Tibial nerve (tissue), 4 donors: ENCODE data around the gene TBC1D10B. TPM values are rescaled to one million over a fixed set of nuclear protein-coding genes. Genes with fewer than 3 reads are reported as not detected.
A peak's percentile ranks its signal among the peaks of the same experiment; 100 is the strongest.
"Not testable (repeated sequence)": the region's sequence is repeated elsewhere in the genome, so short reads cannot be mapped to it uniquely, and the experiment has no call there.

Source experiments
- DNase-seq, 2 donors: peaks; one replicate each; pipeline ENCODE4 v3.0.0-alpha.2; 2019; ENCODE audit warnings: low spot score in 2 of 2
- H3K27ac ChIP-seq, 4 donors: fragments of 200-600 bp; sonication (generic) in 3 of 4; one replicate each; pipeline ENCODE4 v1.5.1; 2017 to 2019; ENCODE audit warnings: mild to moderate bottlenecking in 1 of 4
- H3K27me3 ChIP-seq, 2 donors: fragments of 200-600 bp; sonication (generic) in 1 of 2; one replicate each; pipeline versions ENCODE4 v1.5.1 to v1.6.0; 2017 to 2019
- H3K36me3 ChIP-seq, 3 donors: fragments of 200-600 bp; sonication (generic); one replicate each; pipeline ENCODE4 v1.5.1; 2018 to 2019
- H3K4me1 ChIP-seq, 4 donors: fragments of 200-600 bp; sonication (generic) in 3 of 4; one replicate each; pipeline ENCODE4 v1.5.1; 2017 to 2019
- H3K4me3 ChIP-seq, 4 donors: fragments of 200-600 bp; sonication (generic) in 3 of 4; one replicate each; pipeline ENCODE4 v1.5.1; 2017 to 2019; ENCODE audit warnings: mild to moderate bottlenecking in 1 of 4, moderate library complexity in 1 of 4
- H3K9me3 ChIP-seq, 4 donors: fragments of 200-600 bp; sonication (generic) in 3 of 4; one replicate each; pipeline ENCODE4 v1.5.1; 2017 to 2019
- EP300 ChIP-seq, 2 donors: sonication (generic); formaldehyde crosslinking; IDR thresholded peaks; one replicate each; pipeline ENCODE4 v1.6.1; 2017; ENCODE audit warnings: antibody characterized with exemption in 2 of 2, mild to moderate bottlenecking in 1 of 2
- POLR2A ChIP-seq, 2 donors: fragments of 450-650 bp; IDR thresholded peaks; one replicate each; pipeline ENCODE4 v1.6.1; 2017; ENCODE audit warnings: antibody characterized with exemption in 2 of 2, mild to moderate bottlenecking in 2 of 2, moderate library complexity in 2 of 2
- WGBS, 2 donors: methylation state at CpG; one replicate each; pipeline ENCODE4 v1.1.5; 2018; 5-methylcytosine and 5-hydroxymethylcytosine counted together
- small RNA-seq: library from RNA; depleted of rRNA; stranded (forward); fragments of <200 nt; gene quantifications from one replicate; pipeline ENCODE3, GENCODE V24; 2016
- total RNA-seq, 4 donors: library from RNA; depleted of rRNA; stranded (reverse); fragments of >200 nt; gene quantifications; one replicate each; pipeline ENCODE4 v1.1.0, GENCODE V29; 2016
- TF ChIP-seq, protein P1 (sequence below), 5 experiments: fragments of 200-600 bp in 3 of 5; fragments of 450-650 bp in 2 of 5; sonication (generic) in 3 of 5; IDR thresholded peaks; one replicate each; pipeline ENCODE4 v1.5.1; 2016 to 2019; ENCODE audit warnings: antibody characterized with exemption in 5 of 5, mild to moderate bottlenecking in 3 of 5, moderate library complexity in 2 of 5

The TBC1D10B gene
- total RNA-seq, 4 donors from 2014 or later: 25.6 to 52.2 (median 31.1) TPM

DNA sequence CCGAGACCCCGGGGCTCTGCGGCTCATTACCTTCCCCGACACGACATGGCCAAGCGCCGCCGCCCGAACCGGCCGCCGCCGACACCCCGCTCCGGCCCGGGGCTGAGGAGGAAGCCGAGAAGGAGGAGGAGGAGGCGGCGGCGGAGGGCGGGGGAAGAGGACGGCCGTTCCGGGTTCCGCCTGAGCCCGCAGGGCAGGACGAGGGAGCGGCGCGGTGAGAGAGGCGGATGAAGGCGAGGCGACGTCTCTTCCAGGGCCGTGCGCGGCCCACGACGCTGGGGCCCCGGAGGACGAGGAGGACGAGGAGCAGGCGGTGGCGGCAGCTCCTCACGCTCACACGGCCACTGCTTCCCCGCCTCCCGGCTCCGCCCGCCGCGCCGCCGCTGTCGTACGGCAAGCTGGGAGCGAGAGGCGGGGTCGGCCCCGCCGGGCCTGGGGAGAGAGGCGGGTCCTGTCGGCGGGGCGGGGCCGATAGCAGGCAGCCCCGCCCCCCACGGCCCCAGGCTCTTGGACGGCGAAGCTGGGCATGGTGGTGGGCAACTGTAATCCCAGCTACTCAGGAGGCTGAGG, 35.2 kb downstream of the TBC1D10B start:
- H3K4me1 ChIP-seq, H3K27me3 ChIP-seq, H3K36me3 ChIP-seq, H3K9me3 ChIP-seq: not testable (repeated sequence)
- Histone ChIP-seq H3K4me3 (peak overlapping the region; percentile 60 to 95 (median 80)), H3K27ac (peak overlapping the region; percentile 93 to 99 (median 96))
- peak; percentile 73 to 74 for DNase-seq
- 0% methylated on average over 39 to 43 of the region's 70 CpGs for WGBS, 2 donors
- TF ChIP-seq EP300 (IDR thresholded peaks at IDR 0.05): peak in 1 of 2 donors; percentile 71
- TF ChIP-seq, protein P1, sequence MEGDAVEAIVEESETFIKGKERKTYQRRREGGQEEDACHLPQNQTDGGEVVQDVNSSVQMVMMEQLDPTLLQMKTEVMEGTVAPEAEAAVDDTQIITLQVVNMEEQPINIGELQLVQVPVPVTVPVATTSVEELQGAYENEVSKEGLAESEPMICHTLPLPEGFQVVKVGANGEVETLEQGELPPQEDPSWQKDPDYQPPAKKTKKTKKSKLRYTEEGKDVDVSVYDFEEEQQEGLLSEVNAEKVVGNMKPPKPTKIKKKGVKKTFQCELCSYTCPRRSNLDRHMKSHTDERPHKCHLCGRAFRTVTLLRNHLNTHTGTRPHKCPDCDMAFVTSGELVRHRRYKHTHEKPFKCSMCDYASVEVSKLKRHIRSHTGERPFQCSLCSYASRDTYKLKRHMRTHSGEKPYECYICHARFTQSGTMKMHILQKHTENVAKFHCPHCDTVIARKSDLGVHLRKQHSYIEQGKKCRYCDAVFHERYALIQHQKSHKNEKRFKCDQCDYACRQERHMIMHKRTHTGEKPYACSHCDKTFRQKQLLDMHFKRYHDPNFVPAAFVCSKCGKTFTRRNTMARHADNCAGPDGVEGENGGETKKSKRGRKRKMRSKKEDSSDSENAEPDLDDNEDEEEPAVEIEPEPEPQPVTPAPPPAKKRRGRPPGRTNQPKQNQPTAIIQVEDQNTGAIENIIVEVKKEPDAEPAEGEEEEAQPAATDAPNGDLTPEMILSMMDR (IDR thresholded peaks at IDR 0.05): peak in 2 of 5 experiments; percentile 13 to 30
- TF ChIP-seq POLR2A (IDR thresholded peaks at IDR 0.05): peak; percentile 44 to 95

GRCh38 chr16:30334473-30334989, 35.8 kb downstream of the TBC1D10B start:
- Histone ChIP-seq H3K27ac (peak overlapping the region; percentile 93 to 99 (median 96)), H3K4me3 (peak overlapping the region; percentile 60 to 95 (median 80))
- 0 to 2% methylated on average over 5 to 10 of the region's 33 CpGs for WGBS, 2 donors
- H3K27me3 ChIP-seq, H3K9me3 ChIP-seq, H3K36me3 ChIP-seq, H3K4me1 ChIP-seq: not testable (repeated sequence)
- DNase-seq: peak; percentile 41 to 49

GRCh38 chr16:30324220-30324619, 46.1 kb downstream of the TBC1D10B start:
- 90 to 91% methylated on average over 6 of the region's 6 CpGs for WGBS, 2 donors
- not testable (repeated sequence) for DNase-seq, H3K27ac ChIP-seq, H3K36me3 ChIP-seq, H3K9me3 ChIP-seq, H3K27me3 ChIP-seq, H3K4me1 ChIP-seq, H3K4me3 ChIP-seq

DNA sequence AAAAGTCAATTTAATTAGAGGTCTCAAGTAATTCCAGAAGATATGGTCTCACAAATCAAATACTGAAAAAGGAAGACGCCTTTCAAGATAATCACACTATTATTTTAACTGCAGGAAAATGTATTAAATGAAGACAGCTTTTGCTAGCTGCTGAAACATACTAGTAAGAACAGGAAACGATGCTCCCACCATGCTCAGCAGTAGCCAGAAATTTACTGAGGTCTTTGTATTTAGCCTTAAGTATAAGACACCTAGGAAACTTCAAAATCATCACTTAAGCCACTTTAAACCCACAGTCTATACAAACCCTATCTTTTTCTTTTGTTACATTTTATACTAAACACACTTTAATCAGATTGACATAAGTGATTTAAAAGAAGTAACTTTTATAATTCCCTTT, 51.6 kb downstream of the TBC1D10B start:
- WGBS, 2 donors: 46 to 60% methylated on average over 2 of the region's 2 CpGs
- not testable (repeated sequence) for H3K27ac ChIP-seq, H3K4me1 ChIP-seq, DNase-seq, H3K27me3 ChIP-seq, H3K9me3 ChIP-seq, H3K4me3 ChIP-seq, H3K36me3 ChIP-seq

GRCh38 chr16:30310937-30311336, 59.4 kb downstream of the TBC1D10B start:
- 60% methylated on average over 1 of the region's 4 CpGs; no CpG with 5 or more reads in 1 of the 2 donors for WGBS, 2 donors
- H3K9me3 ChIP-seq, H3K27me3 ChIP-seq, H3K27ac ChIP-seq, H3K4me3 ChIP-seq, H3K36me3 ChIP-seq, DNase-seq: not testable (repeated sequence)
- H3K4me1 ChIP-seq: peaks cover 0 to 11% (median 0%) of the 10 kb centered on the region in 4 donors

- H3K9me3 ChIP-seq, H3K27me3 ChIP-seq, H3K27ac ChIP-seq, H3K4me3 ChIP-seq, DNase-seq, H3K36me3 ChIP-seq: not testable (repeated sequence)
- WGBS, 2 donors: 89 to 90% methylated on average over 5 of the region's 5 CpGs
- peaks cover 0 to 11% (median 0%) of the 10 kb centered on the region in 4 donors for H3K4me1 ChIP-seq
Measured at GRCh38 chr16:30309255-30309654, 61.0 kb downstream of the TBC1D10B start.

Small RNA genes lying within 50 kb of the gene (small RNA-seq; reads per million reads assigned to genes)
- gene RF00406: not detected

Other genes with a start within 250 kb of the TBC1D10B start
- gene MAPK3, start 247.3 kb downstream of the TBC1D10B start, total RNA-seq: 10 to 100 TPM; 65.5 to 93.0 (median 79.5) TPM
- 10 to 100 TPM; 35.0 to 66.9 (median 47.1) TPM for gene CORO1A, start 186.9 kb downstream of the TBC1D10B start, total RNA-seq
- 100 to 1,000 TPM; 218 to 491 (median 322) TPM for gene BOLA2B, start 176.8 kb downstream of the TBC1D10B start, total RNA-seq
- gene SLX1A, start 176.6 kb downstream of the TBC1D10B start, total RNA-seq: 10 to 100 TPM; 45.7 to 68.7 (median 52.8) TPM
- gene SULT1A3, start 171.2 kb downstream of the TBC1D10B start, total RNA-seq: 10 to 100 TPM in 3 of 4 donors, 1 to 10 TPM in 1; 9.8 to 55.3 (median 32.9) TPM
- 1 to 10 TPM; 5.1 to 9.6 (median 7.4) TPM for gene NPIPB13, start 122.0 kb downstream of the TBC1D10B start, total RNA-seq
- 10 to 100 TPM; 31.8 to 42.7 (median 36.1) TPM for gene CD2BP2, start 15.2 kb downstream of the TBC1D10B start, total RNA-seq
- not detected for gene MYL11, start 4.3 kb upstream of the TBC1D10B start, total RNA-seq
- 1 to 10 TPM in 3 of 4 donors, not detected in 1; 1.4 to 4.8 (median 3.6) TPM for gene SEPTIN1, start 12.1 kb upstream of the TBC1D10B start, total RNA-seq
- 1 to 10 TPM; 5.5 to 7.5 (median 7.3) TPM for gene ZNF48, start 24.9 kb upstream of the TBC1D10B start, total RNA-seq
- gene ZNF771, start 37.1 kb upstream of the TBC1D10B start, total RNA-seq: 10 to 100 TPM; 35.8 to 48.2 (median 43.0) TPM
- 10 to 100 TPM; 12.1 to 20.7 (median 16.1) TPM for gene DCTPP1, start 59.5 kb upstream of the TBC1D10B start, total RNA-seq
- 10 to 100 TPM; 26.2 to 36.5 (median 33.5) TPM for gene SEPHS2, start 75.4 kb upstream of the TBC1D10B start, total RNA-seq
- 1 to 10 TPM; 2.4 to 8.8 (median 2.9) TPM for gene ITGAL, start 102.2 kb upstream of the TBC1D10B start, total RNA-seq
- gene ZNF768, start 156.1 kb upstream of the TBC1D10B start, total RNA-seq: 10 to 100 TPM; 22.8 to 40.2 (median 31.8) TPM
- 10 to 100 TPM; 17.4 to 22.2 (median 19.6) TPM for gene ZNF747, start 164.4 kb upstream of the TBC1D10B start, total RNA-seq
- gene ZNF764, start 187.9 kb upstream of the TBC1D10B start, total RNA-seq: 10 to 100 TPM; 12.5 to 16.7 (median 15.3) TPM
- 10 to 100 TPM; 15.7 to 28.6 (median 22.9) TPM for gene ZNF688, start 201.2 kb upstream of the TBC1D10B start, total RNA-seq
- 10 to 100 TPM; 12.0 to 17.1 (median 14.9) TPM for gene ZNF785, start 215.2 kb upstream of the TBC1D10B start, total RNA-seq
- gene ZNF689, start 239.9 kb upstream of the TBC1D10B start, total RNA-seq: 10 to 100 TPM in 2 of 4 donors, 1 to 10 TPM in 2; 7.8 to 11.7 (median 10.0) TPM